NT2/D1 (cell line): Measurements from ENCODE around the gene RNLS.

Source experiments
- SUZ12 ChIP-seq: IDR thresholded peaks from 2 replicates; pipeline ENCODE4 v1.6.1; 2011; ENCODE audit not compliant: insufficient read length, insufficient read depth; ENCODE audit errors: extremely low read depth
- YY1 ChIP-seq: IDR thresholded peaks from 2 replicates; pipeline ENCODE4 v1.6.1; 2011; ENCODE audit not compliant: insufficient read length, insufficient read depth
- ZNF274 ChIP-seq: IDR thresholded peaks from 2 replicates; pipeline ENCODE4 v1.6.1; 2011; ENCODE audit warnings: mild to moderate bottlenecking, low read depth, low read length

DNA sequence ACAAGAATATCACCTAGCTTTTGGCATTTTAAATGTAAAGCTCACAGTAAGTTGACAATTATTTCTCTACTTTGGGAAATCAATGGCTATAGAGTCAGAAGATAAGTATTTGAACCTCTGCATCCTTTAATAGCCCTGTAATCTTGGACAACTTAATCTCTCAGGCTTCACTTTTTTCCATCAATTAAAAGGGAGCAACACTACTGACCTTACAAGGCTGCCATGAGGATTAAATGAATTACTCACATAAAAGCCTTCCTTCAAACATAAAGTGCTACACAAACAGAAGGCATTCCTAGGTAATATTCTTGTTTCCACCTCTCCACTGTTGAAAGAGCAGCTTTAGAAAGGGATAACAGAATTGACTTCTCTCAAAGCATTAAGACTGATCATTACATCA, 266.0 kb downstream of the RNLS start:
- no peak for TF ChIP-seq ZNF274
- TF ChIP-seq SUZ12, result no peak
- TF ChIP-seq YY1, result no peak
